T-cell (primary cell): ENCODE results near the gene PCBP3. TPM values are rescaled to one million over a fixed set of nuclear protein-coding genes. Genes with fewer than 3 reads are reported as not detected.

Experiments
- ATAC-seq, 4 experiments: fragments of 200-7000 bp in 3 of 4; fragments of 150-1000 bp in 1 of 4; cut with Tn5 transposase; replicated peaks in 1 of 4; 1 replicate in 3 of 4; 2 replicates in 1 of 4; pipeline ENCODE4 v1.10.0; 2021; ENCODE audit warnings: moderate library complexity in 3 of 4, mild to moderate bottlenecking in 2 of 4, moderate number of reproducible peaks in 1 of 4
- CTCF ChIA-PET, 2 donors: fragments of 300-600 bp; sonication (Branson Sonifier 250); formaldehyde crosslinking; loops; one replicate each; lab custom pipeline; 2022; ENCODE audit warnings: antibody characterized with exemption in 2 of 2; lab: Charles Lee
- POLR2A ChIA-PET, 2 donors: fragments of 300-600 bp; sonication (Branson Sonifier 250); formaldehyde crosslinking; loops; one replicate each; lab custom pipeline; 2022; ENCODE audit warnings: antibody characterized with exemption in 2 of 2; lab: Charles Lee
- DNase-seq, 35 experiments: peaks; one replicate each; pipeline versions ENCODE4 v3.0.0 to v3.0.0-alpha.2; 2013 to 2023
- H3K27ac ChIP-seq: one replicate; pipeline ENCODE4 v1.5.1; 2013; ENCODE audit warnings: low read length
- H3K27me3 ChIP-seq, 2 experiments: replicated peaks in 1 of 2; 1 replicate in 1 of 2; 2 replicates in 1 of 2; pipeline versions ENCODE4 v1.6.1 to v1.7.0; 2013; ENCODE audit warnings: low read length in 1 of 2, mixed read lengths in 1 of 2; ENCODE audit not compliant: control insufficient read depth in 2 of 2, insufficient read depth in 2 of 2; ENCODE audit errors: extremely low read depth in 1 of 2
- H3K36me3 ChIP-seq, 2 donors: 1 replicate in 1 of 2; 2 replicates in 1 of 2; pipeline versions ENCODE4 v1.6.1 to v1.7.0; 2013; ENCODE audit warnings: low read length in 1 of 2; ENCODE audit not compliant: control insufficient read depth in 2 of 2, insufficient read depth in 1 of 2; ENCODE audit errors: extremely low read depth in 1 of 2
- H3K4me1 ChIP-seq, 2 experiments: 1 replicate in 1 of 2; 2 replicates in 1 of 2; pipeline versions ENCODE4 v1.6.1 to v1.7.0; 2013; ENCODE audit warnings: low read length in 2 of 2, mixed read lengths in 1 of 2; ENCODE audit not compliant: insufficient read depth in 2 of 2, control insufficient read depth in 1 of 2; ENCODE audit errors: extremely low read depth in 1 of 2
- H3K4me3 ChIP-seq, 2 donors: 1 replicate in 1 of 2; 2 replicates in 1 of 2; pipeline versions ENCODE4 v1.5.1 to v1.7.0; 2013; ENCODE audit warnings: mild to moderate bottlenecking in 2 of 2, low read length in 1 of 2, moderate library complexity in 1 of 2; ENCODE audit not compliant: control insufficient read depth in 1 of 2; ENCODE audit errors: extremely low read depth in 1 of 2
- H3K9me3 ChIP-seq: 2 replicates; pipeline ENCODE4 v1.7.0; 2013
- H3K27ac Mint-ChIP-seq, 2 donors: one replicate each; pipeline ENCODE4 v1.8.0; 2020 to 2021; ENCODE audit warnings: mild to moderate bottlenecking in 2 of 2, mixed read lengths in 2 of 2
- H3K27me3 Mint-ChIP-seq, 2 donors: one replicate each; pipeline ENCODE4 v1.8.0; 2021 to 2022; ENCODE audit warnings: mixed read lengths in 2 of 2
- H3K36me3 Mint-ChIP-seq: one replicate; pipeline ENCODE4 v1.8.0; 2021; ENCODE audit warnings: mixed read lengths
- H3K4me1 Mint-ChIP-seq, 3 donors: one replicate each; pipeline ENCODE4 v1.8.0; 2020 to 2022; ENCODE audit warnings: mixed read lengths in 3 of 3, mild to moderate bottlenecking in 1 of 3
- H3K4me3 Mint-ChIP-seq, 3 donors: one replicate each; pipeline ENCODE4 v1.8.0; 2020 to 2022; ENCODE audit warnings: mild to moderate bottlenecking in 3 of 3, mixed read lengths in 3 of 3, moderate library complexity in 3 of 3
- H3K9me3 Mint-ChIP-seq, 3 donors: one replicate each; pipeline ENCODE4 v1.8.0; 2020 to 2022; ENCODE audit warnings: mixed read lengths in 3 of 3
- WGBS: methylation state at CpG from one replicate; pipeline ENCODE4 v1.1.5; 2013; ENCODE audit warnings: missing lambda C conversion rate; ENCODE audit not compliant: insufficient coverage; 5-methylcytosine and 5-hydroxymethylcytosine counted together
- total RNA-seq, 35 experiments: library from RNA in 6 of 35; stranded (reverse) in 6 of 35; fragments of 120-200 nt in 1 of 35; gene quantifications; one replicate each; pipeline versions ENCODE4 v1.2.1 to v1.2.4 and lab custom pipeline; 2013 to 2026

PCBP3 gene
- total RNA-seq, 5 donors from 2014 or later (not counting 1 experiment from before 2014, with no cell fraction given), result 1.5 to 4.2 (median 2.8) TPM

DNA sequence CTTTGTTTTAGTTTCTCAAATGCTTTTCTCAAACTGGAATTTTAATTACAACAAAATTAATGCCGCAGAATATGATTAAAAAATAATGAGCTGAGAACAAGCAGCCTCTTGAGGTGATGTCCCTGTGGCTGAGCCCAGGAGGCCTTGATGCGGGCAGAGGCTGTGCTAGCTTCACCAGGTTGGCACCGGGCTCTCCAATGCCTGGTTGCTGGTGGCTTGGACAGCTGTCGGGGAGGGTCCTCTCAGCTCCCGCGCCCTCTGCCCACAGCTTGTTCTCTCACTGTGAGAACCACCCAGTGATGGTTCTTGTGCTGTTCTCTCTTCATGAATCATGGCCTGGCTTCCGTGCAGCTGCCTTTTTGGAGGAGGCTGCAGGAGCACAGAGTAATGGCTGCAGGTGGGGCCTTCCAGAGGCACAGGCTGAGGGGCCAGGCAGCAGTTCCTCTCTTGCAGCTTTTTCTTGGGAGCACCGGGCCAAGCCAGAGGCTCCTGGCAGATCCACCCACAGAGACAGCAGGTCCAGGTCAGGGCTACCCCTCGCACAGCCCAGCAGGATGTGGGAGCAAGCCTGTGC lies 156.3 kb downstream of the PCBP3 start:
- no peaks in the 10 kb centered on the region for H3K27me3 Mint-ChIP-seq

DNA sequence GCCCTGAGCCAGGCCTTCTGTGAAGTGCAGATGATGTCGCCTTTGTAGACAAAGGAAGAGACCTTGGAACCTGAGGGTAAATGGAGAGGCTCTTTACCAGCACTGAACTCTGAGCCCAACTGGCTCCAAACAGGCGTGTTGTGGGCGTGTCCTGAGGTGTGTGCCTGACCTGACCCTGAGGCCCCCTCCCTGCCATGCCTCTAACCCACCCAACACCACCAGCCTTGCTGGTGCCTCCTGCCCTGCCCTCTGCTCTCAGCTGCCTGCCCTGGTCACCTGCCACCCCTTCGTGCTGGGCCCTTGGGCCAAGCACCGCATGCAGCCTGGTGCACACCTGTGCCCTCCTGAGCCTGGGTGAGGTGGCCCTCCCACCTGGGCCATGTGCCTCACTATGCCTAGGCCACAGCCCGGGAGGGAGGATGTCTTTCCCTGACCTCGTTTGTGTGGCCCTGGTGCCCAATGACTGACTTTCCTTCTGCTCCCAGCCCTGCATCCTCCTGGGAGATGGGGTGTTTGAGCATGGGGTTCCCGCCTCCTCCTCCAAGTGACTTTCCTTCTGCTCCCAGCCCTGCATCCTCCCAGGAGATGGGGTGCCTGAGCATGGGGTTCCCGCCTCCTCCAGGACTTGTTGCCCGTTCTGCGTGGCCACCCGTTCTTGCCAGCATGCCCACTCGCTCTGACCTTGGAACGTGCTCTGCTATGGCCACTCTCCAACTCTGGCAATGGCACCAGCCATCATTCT lies 157.0 kb downstream of the PCBP3 start:
- CTCF ChIA-PET, result no interaction called here
- H3K9me3 ChIP-seq, result no peaks in the 10 kb centered on the region
- H3K27ac ChIP-seq, result no peak overlapping the region
- H3K27me3 ChIP-seq, result peaks cover 0 to 8% of the 10 kb centered on the region in 2 experiments
- no peak for DNase-seq
- Mint-ChIP-seq H3K4me1 (no peaks in the 10 kb centered on the region), H3K27me3 (no peaks in the 10 kb centered on the region), H3K4me3 (no peak overlapping the region), H3K36me3 (no peaks in the 10 kb centered on the region), H3K27ac (no peak overlapping the region), H3K9me3 (no peaks in the 10 kb centered on the region)
- POLR2A ChIA-PET, result no interaction called here
- WGBS, result 89% methylated on average over 10 of the region's 14 CpGs
- H3K4me1 ChIP-seq, result no peaks in the 10 kb centered on the region
- no peak overlapping the region for H3K4me3 ChIP-seq
- ATAC-seq, result no peak
- no peaks in the 10 kb centered on the region for H3K36me3 ChIP-seq

More for the DNA sequence above, 156.3 kb downstream of the PCBP3 start:
- Mint-ChIP-seq H3K27ac (no peak overlapping the region), H3K36me3 (no peaks in the 10 kb centered on the region), H3K4me1 (no peaks in the 10 kb centered on the region), H3K9me3 (no peaks in the 10 kb centered on the region), H3K4me3 (no peak overlapping the region)
- Histone ChIP-seq H3K4me1 (no peaks in the 10 kb centered on the region), H3K9me3 (no peaks in the 10 kb centered on the region), H3K27me3 (peaks cover 0 to 4% of the 10 kb centered on the region in 2 experiments), H3K4me3 (no peak overlapping the region), H3K27ac (no peak overlapping the region), H3K36me3 (no peaks in the 10 kb centered on the region)
- ChIA-PET POLR2A (no interaction called here), CTCF (no interaction called here)
- no peak for ATAC-seq
- 85% methylated on average over 9 of the region's 9 CpGs for whole genome bisulfite sequencing
- DNase-seq, result no peak

DNA sequence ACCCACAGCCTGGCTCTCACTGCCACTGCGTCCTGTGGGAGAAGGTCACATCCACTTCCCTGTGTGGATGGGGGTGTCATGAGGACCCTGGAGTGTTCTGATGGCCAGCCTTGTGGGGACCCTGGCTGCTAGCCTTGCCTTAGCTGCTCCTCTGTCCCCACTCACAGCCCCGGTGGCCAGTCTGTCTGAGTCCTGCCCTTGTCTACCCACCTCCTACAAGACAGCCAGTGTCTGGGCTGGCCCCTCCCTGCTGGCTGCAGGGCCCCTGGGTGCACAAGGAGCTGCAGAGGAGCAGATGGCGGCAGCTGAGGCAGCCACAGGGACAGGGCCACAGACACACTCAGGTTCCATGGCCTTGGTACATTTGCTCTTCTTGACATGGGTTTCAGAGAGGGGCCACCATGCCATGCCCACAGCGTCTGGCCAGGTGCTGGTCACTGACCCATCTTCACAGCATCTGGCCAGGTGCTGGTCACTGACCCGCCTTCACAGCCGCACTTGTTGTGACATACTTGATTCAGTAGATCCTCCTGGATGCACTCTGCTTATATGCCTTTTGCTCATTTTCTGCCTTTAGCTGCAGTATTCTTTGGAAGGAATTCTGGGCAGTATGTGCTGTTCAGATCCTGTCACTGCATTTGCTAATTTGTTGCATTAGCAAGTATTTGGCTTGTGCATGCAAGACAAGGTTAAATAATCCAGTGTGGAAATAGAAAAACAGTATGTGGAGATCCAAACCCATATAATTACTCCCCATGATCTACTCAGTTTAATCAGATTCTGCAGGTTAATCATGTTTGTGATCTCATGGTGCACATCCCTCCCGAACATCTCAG lies 157.8 kb downstream of the PCBP3 start:
- ATAC-seq (no peak), DNase-seq (no peak)
- ChIA-PET CTCF (no interaction called here), POLR2A (no interaction called here)
- Mint-ChIP-seq H3K27ac (no peak overlapping the region), H3K4me1 (no peaks in the 10 kb centered on the region), H3K4me3 (no peak overlapping the region), H3K27me3 (no peaks in the 10 kb centered on the region), H3K9me3 (no peaks in the 10 kb centered on the region), H3K36me3 (no peaks in the 10 kb centered on the region)
- Histone ChIP-seq H3K27me3 (peaks cover 0 to 12% of the 10 kb centered on the region in 2 experiments), H3K36me3 (no peaks in the 10 kb centered on the region), H3K9me3 (no peaks in the 10 kb centered on the region), H3K4me3 (no peak overlapping the region), H3K27ac (no peak overlapping the region), H3K4me1 (no peaks in the 10 kb centered on the region)
- 87% methylated on average over 6 of the region's 7 CpGs for WGBS

DNA sequence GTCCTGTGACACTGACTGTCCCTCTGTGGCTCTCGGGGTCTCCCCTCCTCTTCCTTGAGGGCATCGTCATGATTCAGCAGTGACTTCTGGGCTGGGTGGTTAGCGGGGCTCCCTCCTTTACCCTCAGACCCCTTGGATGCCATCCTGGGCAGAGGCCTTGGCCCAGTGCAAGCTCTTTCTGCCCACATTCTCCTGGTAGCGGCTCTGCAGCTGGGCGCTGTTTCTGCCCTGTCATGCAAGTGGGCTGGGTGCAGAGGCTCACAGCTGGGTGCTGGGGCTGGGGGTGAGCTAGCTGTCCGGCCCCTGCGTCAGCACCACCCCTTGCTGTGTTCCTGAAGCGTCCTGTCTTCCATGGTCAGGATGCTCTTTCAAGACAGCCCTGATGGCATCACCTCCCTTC lies 158.5 kb downstream of the PCBP3 start:
- H3K27ac Mint-ChIP-seq, result no peak overlapping the region
- H3K9me3 Mint-ChIP-seq, result no peaks in the 10 kb centered on the region
- H3K4me3 ChIP-seq, result no peak overlapping the region
- H3K27me3 Mint-ChIP-seq, result peaks cover 0 to 1% of the 10 kb centered on the region in 2 donors
- H3K4me1 Mint-ChIP-seq, result no peaks in the 10 kb centered on the region
- no peak overlapping the region for H3K4me3 Mint-ChIP-seq
- H3K4me1 ChIP-seq, result no peaks in the 10 kb centered on the region
- H3K9me3 ChIP-seq, result no peaks in the 10 kb centered on the region
- ATAC-seq, result no peak
- H3K27me3 ChIP-seq, result peaks cover 0 to 16% of the 10 kb centered on the region in 2 experiments
- ChIA-PET CTCF (no interaction called here), POLR2A (no interaction called here)
- WGBS, result 88% methylated on average over 8 of the region's 8 CpGs
- H3K36me3 Mint-ChIP-seq, result no peaks in the 10 kb centered on the region
- no peak for DNase-seq
- no peak overlapping the region for H3K27ac ChIP-seq
- H3K36me3 ChIP-seq, result no peaks in the 10 kb centered on the region

DNA sequence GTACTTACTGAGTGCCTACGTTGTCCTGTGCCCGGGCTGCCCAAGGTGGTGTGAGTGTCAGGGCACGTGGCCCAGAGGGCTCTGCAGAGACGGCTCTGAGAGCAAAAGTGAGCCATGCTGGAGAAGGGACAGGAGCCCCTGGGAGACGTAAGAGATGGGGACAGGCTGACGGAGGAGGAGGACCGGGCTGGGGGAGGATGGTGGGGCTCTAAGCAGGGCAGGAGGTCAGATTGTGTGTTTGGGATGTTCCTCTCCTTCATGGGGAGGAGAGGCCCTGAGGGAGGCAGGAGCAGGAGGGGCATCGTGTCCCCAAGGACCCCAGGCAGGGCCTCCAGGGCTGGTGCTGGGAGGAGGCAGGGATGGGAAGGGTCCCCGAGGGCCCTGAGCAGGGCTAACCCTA lies 158.9 kb downstream of the PCBP3 start:
- Mint-ChIP-seq H3K4me1 (no peaks in the 10 kb centered on the region), H3K9me3 (no peaks in the 10 kb centered on the region), H3K27me3 (peaks cover 0 to 2% of the 10 kb centered on the region in 2 donors), H3K36me3 (no peaks in the 10 kb centered on the region), H3K27ac (no peak overlapping the region), H3K4me3 (no peak overlapping the region)
- ChIA-PET CTCF (no interaction called here), POLR2A (no interaction called here)
- Histone ChIP-seq H3K9me3 (no peaks in the 10 kb centered on the region), H3K4me3 (no peak overlapping the region), H3K36me3 (no peaks in the 10 kb centered on the region), H3K27me3 (peaks cover 0 to 16% of the 10 kb centered on the region in 2 experiments), H3K4me1 (no peaks in the 10 kb centered on the region), H3K27ac (no peak overlapping the region)
- DNase-seq, result no peak
- 80% methylated on average over 8 of the region's 9 CpGs for WGBS
- ATAC-seq, result no peak

DNA sequence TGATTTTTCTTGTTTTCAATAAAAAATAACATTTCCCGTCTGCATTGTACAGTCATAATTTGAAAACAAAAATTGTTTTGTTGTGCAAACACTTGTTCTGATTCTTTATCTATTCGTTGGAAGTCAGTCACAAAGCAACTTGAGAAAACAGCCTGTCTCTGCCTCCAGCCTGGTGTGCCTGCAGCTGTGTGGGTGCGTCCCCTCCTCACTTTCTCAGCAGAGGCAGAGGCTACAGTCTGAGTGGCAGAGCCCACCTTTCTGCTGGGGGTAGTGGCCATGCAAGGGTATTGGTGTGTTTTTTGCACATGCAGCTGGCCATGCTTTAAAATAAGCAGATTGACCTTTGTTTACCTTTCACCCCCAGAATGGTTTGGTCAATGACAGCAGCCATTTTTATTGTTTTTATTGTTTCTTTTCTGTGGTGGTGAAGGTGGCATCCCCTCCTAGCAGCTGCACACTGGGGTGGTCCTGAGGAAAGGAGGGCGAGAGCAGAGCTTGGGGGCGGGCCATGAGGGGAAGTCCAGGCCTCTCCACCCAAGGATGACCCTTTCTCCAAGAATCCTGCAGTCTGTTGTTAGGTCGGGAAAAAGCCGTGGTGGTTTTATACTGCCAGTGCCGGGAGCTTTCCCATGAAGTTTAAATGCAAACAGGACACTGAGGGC lies 159.6 kb downstream of the PCBP3 start:
- Mint-ChIP-seq H3K9me3 (no peaks in the 10 kb centered on the region), H3K36me3 (no peaks in the 10 kb centered on the region), H3K4me3 (no peak overlapping the region), H3K27me3 (peaks cover 0 to 2% of the 10 kb centered on the region in 2 donors), H3K27ac (no peak overlapping the region), H3K4me1 (no peaks in the 10 kb centered on the region)
- H3K4me3 ChIP-seq, result no peak overlapping the region
- ATAC-seq (no peak), DNase-seq (no peak)
- H3K36me3 ChIP-seq, result no peaks in the 10 kb centered on the region
- H3K27me3 ChIP-seq, result peaks cover 0 to 16% of the 10 kb centered on the region in 2 experiments
- ChIA-PET CTCF (no interaction called here), POLR2A (no interaction called here)
- no peaks in the 10 kb centered on the region for H3K9me3 ChIP-seq
- H3K4me1 ChIP-seq, result no peaks in the 10 kb centered on the region
- H3K27ac ChIP-seq, result no peak overlapping the region
- WGBS, result 94% methylated on average over 3 of the region's 8 CpGs
